Endothelial cell of umbilical vein (primary cell): ENCODE data around the gene ACSS1. TPM values are rescaled to one million over a fixed set of nuclear protein-coding genes. Genes with fewer than 3 reads are reported as not detected.

Source experiments
- BruUV-seq: library from RNA; stranded (reverse); fragments of 400-500 nt; replicated peaks from 2 replicates; lab custom pipeline; 2021; lab: Mats Ljungman, UMichigan
- CTCF ChIA-PET: fragments of 300-600, 350-600 bp; sonication (Branson Sonifier 250); formaldehyde crosslinking; loops from one replicate; lab custom pipeline; 2021; ENCODE audit warnings: antibody characterized with exemption, inconsistent platforms; lab: Charles Lee
- POLR2A ChIA-PET: fragments of 300-600, 350-600 bp; sonication (Branson Sonifier 250); formaldehyde crosslinking; loops from one replicate; lab custom pipeline; 2021; ENCODE audit warnings: antibody characterized with exemption, inconsistent platforms; lab: Charles Lee
- DNase-seq: peaks from one replicate; pipeline ENCODE4 v3.0.0-alpha.2; 2011; ENCODE audit warnings: low read depth, low spot score
- FAIRE-seq: peaks from 2 replicates; lab custom pipeline; 2011; peaks lifted over from hg19 to GRCh38; lab: Jason Lieb, UNC
- H2AFZ ChIP-seq: 2 replicates; pipeline ENCODE4 v1.6.0; 2012; ENCODE audit warnings: low read depth, low read length, control low read depth, inconsistent platforms
- H3K27ac ChIP-seq: 2 replicates; pipeline ENCODE4 v1.5.1; 2011; ENCODE audit warnings: low read depth, mild to moderate bottlenecking, control low read depth, low read length, moderate library complexity; ENCODE audit not compliant: insufficient read depth
- H3K27me3 ChIP-seq, 2 experiments: 2 replicates each; pipeline versions ENCODE4 v1.6.0 to v1.6.1; 2011; ENCODE audit warnings: low read length in 2 of 2, mixed read lengths in 1 of 2; ENCODE audit not compliant: control insufficient read depth in 2 of 2, insufficient read depth in 2 of 2
- H3K36me3 ChIP-seq, 2 experiments: 2 replicates in 1 of 2; 3 replicates in 1 of 2; pipeline ENCODE4 v1.5.1; 2011; ENCODE audit warnings: low read length in 2 of 2, mild to moderate bottlenecking in 1 of 2, moderate library complexity in 1 of 2; ENCODE audit not compliant: control insufficient read depth in 2 of 2, insufficient read depth in 2 of 2; ENCODE audit errors: extremely low read depth in 1 of 2
- H3K4me1 ChIP-seq: 3 replicates; pipeline ENCODE4 v1.5.1; 2011; ENCODE audit warnings: mild to moderate bottlenecking, low read length; ENCODE audit not compliant: control insufficient read depth, insufficient read depth; ENCODE audit errors: extremely low read depth
- H3K4me2 ChIP-seq: 2 replicates; pipeline ENCODE4 v1.6.1; 2011; ENCODE audit warnings: low read length, control low read depth, mixed read lengths; ENCODE audit not compliant: insufficient read depth
- H3K4me3 ChIP-seq, 3 experiments: fragments of 200-600 bp in 1 of 3; sonication (generic), shearing (Covaris generic) in 1 of 3; replicated peaks in 1 of 3; 2 replicates each; pipeline ENCODE4 v1.5.1; 2011 to 2016; ENCODE audit warnings: control low read depth in 3 of 3, low read length in 3 of 3, mild to moderate bottlenecking in 2 of 3, inconsistent platforms in 1 of 3, low read depth in 1 of 3, moderate library complexity in 1 of 3; ENCODE audit not compliant: insufficient read depth in 1 of 3
- H3K79me2 ChIP-seq: 2 replicates; pipeline ENCODE4 v1.6.0; 2012; ENCODE audit warnings: low read length, inconsistent platforms; ENCODE audit not compliant: control insufficient read depth, insufficient read depth
- H3K9ac ChIP-seq: replicated peaks from 2 replicates; pipeline ENCODE3; 2011; ENCODE audit warnings: low read length, control low read depth; ENCODE audit not compliant: insufficient read depth; ENCODE audit errors: extremely low read depth
- H3K9me1 ChIP-seq: replicated peaks from 3 replicates; pipeline ENCODE4 v1.6.0; 2011; ENCODE audit warnings: mild to moderate bottlenecking, low read length; ENCODE audit not compliant: control insufficient read depth, insufficient read depth; ENCODE audit errors: extremely low read depth
- H3K9me3 ChIP-seq: replicated peaks from 2 replicates; pipeline ENCODE4 v1.5.1; 2012; ENCODE audit warnings: low read length, inconsistent platforms; ENCODE audit not compliant: control insufficient read depth, insufficient read depth
- H4K20me1 ChIP-seq: replicated peaks from 2 replicates; pipeline ENCODE3; 2011; ENCODE audit warnings: mild to moderate bottlenecking, low read length; ENCODE audit not compliant: control insufficient read depth, insufficient read depth; ENCODE audit errors: extremely low read depth
- EZH2 ChIP-seq: IDR thresholded peaks from 2 replicates; pipeline ENCODE4 v1.6.1; 2012; ENCODE audit warnings: borderline replicate concordance, low read depth, mild to moderate bottlenecking, moderate library complexity, low read length, inconsistent platforms; ENCODE audit not compliant: severe bottlenecking
- FOS ChIP-seq: IDR thresholded peaks from 2 replicates; pipeline ENCODE4 v1.6.1; 2011; ENCODE audit warnings: mild to moderate bottlenecking, low read length, moderate library complexity, borderline replicate concordance; ENCODE audit not compliant: insufficient read depth
- GATA2 ChIP-seq: IDR thresholded peaks from 2 replicates; pipeline ENCODE4 v1.7.0; 2011; ENCODE audit warnings: low read depth, mild to moderate bottlenecking, moderate library complexity, mixed read lengths, low read length; ENCODE audit not compliant: insufficient read length, insufficient read depth
- JUN ChIP-seq: IDR thresholded peaks from 2 replicates; pipeline ENCODE4 v1.6.1; 2011; ENCODE audit warnings: borderline replicate concordance, low read depth; ENCODE audit not compliant: insufficient read length, insufficient read depth
- MYC ChIP-seq: IDR thresholded peaks from one replicate; pipeline ENCODE4 v1.6.1; 2011; ENCODE audit warnings: mild to moderate bottlenecking, low read depth, low read length
- POLR2A ChIP-seq: IDR thresholded peaks from 2 replicates; pipeline ENCODE4 v1.6.1; 2012; ENCODE audit warnings: low read depth, mild to moderate bottlenecking, control low read depth, low read length
- POLR2AphosphoS5 ChIP-seq: IDR thresholded peaks from 2 replicates; pipeline ENCODE4 v1.6.1; 2012; ENCODE audit warnings: low read depth, mild to moderate bottlenecking, control low read depth, low read length, moderate library complexity; ENCODE audit not compliant: insufficient read depth
- dilution Hi-C: fragments of 300-500 bp; cut with MboI; formaldehyde crosslinking; loops from one replicate; pipeline ENCODE4 v1.15.0; 2019; ENCODE audit warnings: low sequenced_read_pairs; ENCODE audit not compliant: extremely low pct_ligation_motif_present
- intact Hi-C: fragments of 100-400 bp; cut with micrococcal nuclease; formaldehyde crosslinking; loops from one replicate; pipeline ENCODE4 v1.10.0; 2022
- polyA plus RNA-seq, 4 experiments: library from polyadenylated mRNA; depleted of rRNA in 3 of 4; stranded (reverse) in 3 of 4; unstranded in 1 of 4; fragments of >200 nt; gene quantifications; 2 replicates each; pipeline versions ENCODE4 v1.2.1 to v1.2.3, GENCODE V29; 2011 to 2012; ENCODE audit warnings: missing spikeins in 1 of 4
- total RNA-seq: library from RNA; stranded (reverse); gene quantifications from 2 replicates; pipeline ENCODE4 v1.2.3, GENCODE V29; 2021
- TF ChIP-seq, protein P1 (sequence below): IDR thresholded peaks from 2 replicates; pipeline ENCODE4 v1.6.1; 2011; ENCODE audit not compliant: insufficient read depth, insufficient read length

ACSS1 gene
- total and polyA plus RNA-seq, 2 donors (not counting 3 experiments of a cell fraction or from before 2014, with no cell fraction given): 6.2 to 17.9 TPM

DNA sequence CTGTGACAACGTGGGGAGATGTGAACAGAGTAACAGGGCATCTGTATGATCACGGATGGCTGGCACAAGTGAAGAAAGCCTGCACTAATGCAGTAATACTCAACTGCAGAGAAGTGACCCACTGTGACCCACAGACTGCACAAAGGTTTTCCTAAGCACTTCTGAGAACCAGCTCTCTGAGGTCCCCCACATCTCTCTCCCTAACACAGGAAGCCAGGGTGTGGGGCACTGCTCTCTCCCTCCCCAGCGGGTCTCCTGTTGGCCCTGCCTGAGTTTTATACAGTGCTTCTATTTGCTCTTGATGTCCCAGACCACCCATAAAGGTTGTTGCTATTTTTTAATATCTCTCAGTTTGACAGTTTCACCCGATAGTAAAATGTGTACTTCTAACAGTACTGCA is 76.7 kb downstream of the ACSS1 start:
- no peaks in the 10 kb centered on the region for H3K9me3 ChIP-seq
- FAIRE-seq: no peak
- H3K4me1 ChIP-seq: no peaks in the 10 kb centered on the region
- TF ChIP-seq EZH2: no peak
- TF ChIP-seq POLR2A: no peak
- H3K27ac ChIP-seq: no peak overlapping the region
- H3K9me1 ChIP-seq: no peaks in the 10 kb centered on the region
- H3K9ac ChIP-seq: no peak overlapping the region
- H3K4me3 ChIP-seq: no peak overlapping the region
- no TSS peak for BruUV-seq
- CTCF ChIA-PET: no interaction called here
- H3K36me3 ChIP-seq: peaks cover 2 to 5% of the 10 kb centered on the region in 2 experiments
- peaks cover 8% of the 10 kb centered on the region for H3K79me2 ChIP-seq
- DNase-seq: no peak
- H2AFZ ChIP-seq: no peak overlapping the region
- dilution Hi-C loops (no loop called here), intact Hi-C loops (no loop called here)
- POLR2A ChIA-PET: no interaction called here
- no peaks in the 10 kb centered on the region for H3K27me3 ChIP-seq
- H4K20me1 ChIP-seq: no peaks in the 10 kb centered on the region
- H3K4me2 ChIP-seq: no peak overlapping the region

DNA sequence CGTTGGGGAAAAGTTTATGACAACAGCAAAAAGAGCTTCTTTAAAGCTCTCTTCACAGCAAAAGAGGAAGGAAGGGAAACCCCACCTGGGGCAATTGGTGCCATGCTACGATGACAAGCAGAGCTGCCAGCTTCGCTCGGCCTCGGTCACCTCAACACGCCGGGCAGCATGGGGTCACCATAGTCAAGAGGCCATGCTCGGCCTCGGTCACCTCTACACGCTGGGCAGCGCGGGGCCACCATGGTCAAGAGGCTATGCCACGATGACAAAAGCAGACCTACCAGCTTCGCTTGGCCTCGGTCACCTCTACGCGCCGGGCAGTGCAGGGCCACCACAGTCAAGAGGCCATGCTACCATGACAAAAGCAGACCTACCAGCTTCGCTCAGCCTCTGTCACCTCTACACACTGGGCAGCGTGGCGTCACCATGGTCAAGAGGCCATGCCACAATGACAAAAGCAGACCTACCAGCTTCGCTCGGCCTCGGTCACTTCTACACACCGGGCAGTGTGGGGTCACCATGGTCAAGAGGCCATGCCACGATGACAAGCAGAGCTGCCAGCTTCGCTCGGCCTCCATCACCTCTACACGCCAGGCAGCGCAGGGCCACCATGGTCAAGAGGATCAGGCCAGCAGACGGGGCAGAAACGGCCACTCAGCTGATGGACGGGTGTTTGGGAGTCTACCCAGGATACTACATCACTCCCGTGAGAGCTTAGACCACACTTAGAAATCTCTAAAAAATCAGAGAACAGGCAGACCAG is 77.5 kb downstream of the ACSS1 start:
- no peaks in the 10 kb centered on the region for H3K4me1 ChIP-seq
- H3K79me2 ChIP-seq: peaks cover 4% of the 10 kb centered on the region
- H3K4me2 ChIP-seq: no peak overlapping the region
- no peak for TF ChIP-seq EZH2
- no peak for TF ChIP-seq GATA2
- TF ChIP-seq JUN: no peak
- TF ChIP-seq, protein P1, sequence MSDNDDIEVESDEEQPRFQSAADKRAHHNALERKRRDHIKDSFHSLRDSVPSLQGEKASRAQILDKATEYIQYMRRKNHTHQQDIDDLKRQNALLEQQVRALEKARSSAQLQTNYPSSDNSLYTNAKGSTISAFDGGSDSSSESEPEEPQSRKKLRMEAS: no peak
- no peak for TF ChIP-seq MYC
- TF ChIP-seq POLR2AphosphoS5: no peak
- TF ChIP-seq FOS: no peak
- intact Hi-C loops: no loop called here
- FAIRE-seq (no peak), DNase-seq (no peak)
- H3K36me3 ChIP-seq: peaks cover 2 to 5% of the 10 kb centered on the region in 2 experiments
- no peak overlapping the region for H2AFZ ChIP-seq
- CTCF ChIA-PET: no interaction called here
- dilution Hi-C loops: no loop called here
- BruUV-seq: no TSS peak
- no peak overlapping the region for H3K9ac ChIP-seq
- no peak overlapping the region for H3K27ac ChIP-seq
- H3K9me3 ChIP-seq: no peaks in the 10 kb centered on the region
- no peaks in the 10 kb centered on the region for H4K20me1 ChIP-seq
- no peaks in the 10 kb centered on the region for H3K9me1 ChIP-seq
- H3K4me3 ChIP-seq: no peak overlapping the region
- POLR2A ChIA-PET: no interaction called here
- H3K27me3 ChIP-seq: no peaks in the 10 kb centered on the region
